ENCODE results near the gene SLC3A2. TPM values are rescaled to one million over a fixed set of nuclear protein-coding genes. Genes with fewer than 3 reads are reported as not detected.

Gene SLC3A2
- 43.7 and 49.4 TPM in 2 replicates for total RNA-seq

GRCh38 chr11:62880803-62881578 lies at the start of gene SLC3A2:
Gene SLC3A2, plus strand, starts transcription at chr11:62880896. Its CDS starts 128 bp downstream, at chr11:62881024.

GRCh38 chr11:62831520-62832335 lies 49.0 kb upstream of the SLC3A2 start, which contains the start of gene STX5:
Gene STX5, minus strand, starts transcription at chr11:62832051. Its CDS starts 808 bp downstream, at chr11:62831243.

GRCh38 chr11:62832336-62833234 lies 48.1 kb upstream of the SLC3A2 start, which contains the start of gene TEX54:
Gene TEX54, minus strand, starts transcription at chr11:62832841.

GRCh38 chr11:62839050-62839945 lies 41.4 kb upstream of the SLC3A2 start, which contains the start of gene WDR74:
Gene WDR74, minus strand, starts transcription at chr11:62839590. Its CDS starts 20 bp downstream, at chr11:62839570.

GRCh38 chr11:62921201-62921572 lies 40.5 kb downstream of the SLC3A2 start, which contains the start of gene CHRM1:
Gene CHRM1, minus strand, starts transcription at chr11:62921363. Its CDS starts 10,263 bp downstream, at chr11:62911100.

Other genes starting within 250 kb of the SLC3A2 start
- 212 and 258 TPM in 2 replicates for gene GANAB, start 234.3 kb upstream of the SLC3A2 start, total RNA-seq
- gene INTS5, start 227.6 kb upstream of the SLC3A2 start, total RNA-seq = 14.2 and 19.4 TPM in 2 replicates
- 27.8 and 28.0 TPM in 2 replicates for gene C11orf98, start 215.7 kb upstream of the SLC3A2 start, total RNA-seq
- gene CSKMT, start 215.6 kb upstream of the SLC3A2 start, total RNA-seq = 6.0 and 6.5 TPM in 2 replicates
- 7.7 and 8.7 TPM in 2 replicates for gene UQCC3, start 209.2 kb upstream of the SLC3A2 start, total RNA-seq
- gene LBHD1, start 208.6 kb upstream of the SLC3A2 start, total RNA-seq = 1.8 and 1.9 TPM in 2 replicates
- gene UBXN1, start 201.8 kb upstream of the SLC3A2 start, total RNA-seq = 138 and 227 TPM in 2 replicates
- gene LRRN4CL, start 191.4 kb upstream of the SLC3A2 start, total RNA-seq = 0.43 and 0.60 TPM in 2 replicates
- gene BSCL2, start 173.5 kb upstream of the SLC3A2 start, total RNA-seq = 21.1 and 24.7 TPM in 2 replicates
- not detected in 2 replicates for gene GNG3, start 173.2 kb upstream of the SLC3A2 start, total RNA-seq
- gene HNRNPUL2, start 153.4 kb upstream of the SLC3A2 start, total RNA-seq = 8.8 and 9.6 TPM in 2 replicates
- 25.8 and 27.8 TPM in 2 replicates for gene TTC9C, start 152.4 kb upstream of the SLC3A2 start, total RNA-seq
- gene ZBTB3, start 126.7 kb upstream of the SLC3A2 start, total RNA-seq = 11.8 and 12.0 TPM in 2 replicates
- gene POLR2G, start 119.3 kb upstream of the SLC3A2 start, total RNA-seq = 71.1 and 73.1 TPM in 2 replicates
- gene TAF6L, start 109.5 kb upstream of the SLC3A2 start, total RNA-seq = 27.8 and 34.7 TPM in 2 replicates
- 21.8 and 30.8 TPM in 2 replicates for gene TMEM179B, start 93.5 kb upstream of the SLC3A2 start, total RNA-seq
- 9.6 and 11.8 TPM in 2 replicates for gene TMEM223, start 88.9 kb upstream of the SLC3A2 start, total RNA-seq
- gene NXF1, start 75.5 kb upstream of the SLC3A2 start, total RNA-seq = 15.1 and 15.6 TPM in 2 replicates
- 41.9 and 42.4 TPM in 2 replicates for gene STX5, start 48.8 kb upstream of the SLC3A2 start, total RNA-seq
- gene TEX54, start 48.1 kb upstream of the SLC3A2 start, total RNA-seq = not detected in 2 replicates
- 93.5 and 192 TPM in 2 replicates for gene WDR74, start 41.3 kb upstream of the SLC3A2 start, total RNA-seq
- gene CHRM1, start 40.5 kb downstream of the SLC3A2 start, total RNA-seq = not detected in 2 replicates
- gene SLC22A6, start 104.1 kb downstream of the SLC3A2 start, total RNA-seq = not detected in 2 replicates
- not detected in 2 replicates for gene SLC22A8, start 134.9 kb downstream of the SLC3A2 start, total RNA-seq